ENCODE measurements around the gene C11orf24. TPM values are rescaled to one million over a fixed set of nuclear protein-coding genes. Genes with fewer than 3 reads are reported as not detected.

Gene C11orf24
- 7.0 TPM for polyA plus RNA-seq (2013)

- Histone ChIP-seq H3K36me3 (ENCODE audit: control insufficient read depth in 4 of 4, insufficient read depth in 4 of 4, low read length in 3 of 4) (peaks cover 0 to 9% (median 4%) of the 10 kb centered on the region in 4 experiments), H3K9me3 (ENCODE audit: control extremely low read depth in 1 of 5, control insufficient read depth in 4 of 5, insufficient read depth in 2 of 5, low read depth in 1 of 5, low read length in 4 of 5) (no peaks in the 10 kb centered on the region), H3K4me3 (ENCODE audit: control insufficient read depth in 1 of 7, extremely low read depth in 1 of 7, insufficient read depth in 4 of 7, low read depth in 2 of 7, low read length in 6 of 7) (peak within 1 kb of the TSS; percentile 68 to 89 (median 81)), H3K4me1 (ENCODE audit: control extremely low read depth in 1 of 4, control insufficient read depth in 4 of 4, insufficient read depth in 4 of 4, low read length in 3 of 4) (peaks cover 8 to 28% (median 19%) of the 10 kb centered on the region in 4 experiments), H3K27ac (ENCODE audit: insufficient read depth in 1 of 2, low read depth in 1 of 2, low read length in 2 of 2, poor library complexity in 1 of 2, severe bottlenecking in 2 of 2) (peak within 1 kb of the TSS; percentile 66 to 85), H3K27me3 (replicated peaks in 2 of 5; ENCODE audit: control insufficient read depth in 4 of 5, insufficient read depth in 5 of 5, low read length in 4 of 5) (no peaks in the 10 kb centered on the region)
- CTCF ChIA-PET, result interaction anchor here (0.9 to 6.3 kb wide), 9 partner anchors 10 to 184 kb away, joined by 3 to 93 read pairs (median 4); no protein-coding TSS in a partner anchor
- DNase-seq, result peak; percentile 94 to 97 (median 96)
- 0% methylated on average over 65 of the region's 71 CpGs for WGBS (ENCODE audit: insufficient coverage)
- POLR2A ChIA-PET, result interaction anchor here (0.8 to 1.0 kb wide), 2 partner anchors 10 to 25 kb away, joined by 4 to 8 read pairs; no protein-coding TSS in a partner anchor
These were observed at the start of gene C11orf24 for GRCh38 chr11:68271781-68272608. Gene C11orf24, minus strand, starts transcription at chr11:68271973. Its CDS starts 8,206 bp downstream, at chr11:68263767.

- WGBS (ENCODE audit: insufficient coverage), result 83% methylated on average over 12 of the region's 15 CpGs
- CTCF ChIA-PET, result interaction anchor here (0.7 to 1.3 kb wide), 3 partner anchors 19 to 47 kb away, joined by 3 read pairs; no protein-coding TSS in a partner anchor
These were observed 45.5 kb upstream of the C11orf24 start for GRCh38 chr11:68317147-68317785.

GRCh38 chr11:68315171-68315920 lies 43.6 kb upstream of the C11orf24 start:
- H3K27me3 ChIP-seq (replicated peaks in 2 of 5; ENCODE audit: control insufficient read depth in 4 of 5, insufficient read depth in 5 of 5, low read length in 4 of 5), result no peaks in the 10 kb centered on the region
- ChIA-PET POLR2A (interaction anchor here (1.0 kb wide), 1 partner anchor 12 kb away, joined by 3 read pairs; no protein-coding TSS in a partner anchor), CTCF (interaction anchor here (0.6 to 3.0 kb wide), 3 partner anchors 10 to 845 kb away, joined by 3 to 10 read pairs (median 7); no protein-coding TSS in a partner anchor)
- H3K4me3 ChIP-seq (ENCODE audit: control insufficient read depth in 1 of 7, extremely low read depth in 1 of 7, insufficient read depth in 4 of 7, low read depth in 2 of 7, low read length in 6 of 7), result peak overlapping the region in 4 of 7 experiments; percentile 75 to 84 (median 80)
- no peaks in the 10 kb centered on the region for H3K9me3 ChIP-seq (ENCODE audit: control extremely low read depth in 1 of 5, control insufficient read depth in 4 of 5, insufficient read depth in 2 of 5, low read depth in 1 of 5, low read length in 4 of 5)
- no peak overlapping the region for H3K27ac ChIP-seq (ENCODE audit: insufficient read depth in 1 of 2, low read depth in 1 of 2, low read length in 2 of 2, poor library complexity in 1 of 2, severe bottlenecking in 2 of 2)
- H3K4me1 ChIP-seq (ENCODE audit: control extremely low read depth in 1 of 4, control insufficient read depth in 4 of 4, insufficient read depth in 4 of 4, low read length in 3 of 4), result peaks cover 8 to 58% (median 45%) of the 10 kb centered on the region in 4 experiments
- H3K36me3 ChIP-seq (ENCODE audit: control insufficient read depth in 4 of 4, insufficient read depth in 4 of 4, low read length in 3 of 4), result no peaks in the 10 kb centered on the region
- DNase-seq, result no peak
- WGBS (ENCODE audit: insufficient coverage), result 91% methylated on average over 17 of the region's 19 CpGs

More at GRCh38 chr11:68317147-68317785, 45.5 kb upstream of the C11orf24 start:
- no peak for DNase-seq
- Histone ChIP-seq H3K9me3 (ENCODE audit: control extremely low read depth in 1 of 5, control insufficient read depth in 4 of 5, insufficient read depth in 2 of 5, low read depth in 1 of 5, low read length in 4 of 5) (no peaks in the 10 kb centered on the region), H3K27ac (ENCODE audit: insufficient read depth in 1 of 2, low read depth in 1 of 2, low read length in 2 of 2, poor library complexity in 1 of 2, severe bottlenecking in 2 of 2) (no peak overlapping the region), H3K4me1 (ENCODE audit: control extremely low read depth in 1 of 4, control insufficient read depth in 4 of 4, insufficient read depth in 4 of 4, low read length in 3 of 4) (peaks cover 8 to 53% (median 41%) of the 10 kb centered on the region in 4 experiments), H3K4me3 (ENCODE audit: control insufficient read depth in 1 of 7, extremely low read depth in 1 of 7, insufficient read depth in 4 of 7, low read depth in 2 of 7, low read length in 6 of 7) (no peak overlapping the region), H3K36me3 (ENCODE audit: control insufficient read depth in 4 of 4, insufficient read depth in 4 of 4, low read length in 3 of 4) (no peaks in the 10 kb centered on the region), H3K27me3 (replicated peaks in 2 of 5; ENCODE audit: control insufficient read depth in 4 of 5, insufficient read depth in 5 of 5, low read length in 4 of 5) (no peaks in the 10 kb centered on the region)
- POLR2A ChIA-PET, result interaction anchor here (0.6 kb wide), 2 partner anchors 91 to 166 kb away, joined by 4 read pairs; no protein-coding TSS in a partner anchor

- H3K27me3 ChIP-seq (replicated peaks in 2 of 5; ENCODE audit: control insufficient read depth in 4 of 5, insufficient read depth in 5 of 5, low read length in 4 of 5), result no peaks in the 10 kb centered on the region
- ChIA-PET CTCF (interaction anchor here (0.6 to 3.0 kb wide), 4 partner anchors 11 to 36 kb away, joined by 4 to 10 read pairs (median 6); no protein-coding TSS in a partner anchor), POLR2A (interaction anchor here (1.5 kb wide), 1 partner anchor 14 kb away, joined by 4 read pairs; no protein-coding TSS in a partner anchor)
- peak overlapping the region in 1 of 2 experiments; percentile 49 for H3K27ac ChIP-seq (ENCODE audit: insufficient read depth in 1 of 2, low read depth in 1 of 2, low read length in 2 of 2, poor library complexity in 1 of 2, severe bottlenecking in 2 of 2)
- 10% methylated on average over 25 of the region's 27 CpGs for WGBS (ENCODE audit: insufficient coverage)
- no peaks in the 10 kb centered on the region for H3K36me3 ChIP-seq (ENCODE audit: control insufficient read depth in 4 of 4, insufficient read depth in 4 of 4, low read length in 3 of 4)
- H3K4me1 ChIP-seq (ENCODE audit: control extremely low read depth in 1 of 4, control insufficient read depth in 4 of 4, insufficient read depth in 4 of 4, low read length in 3 of 4), result peaks cover 8 to 61% (median 45%) of the 10 kb centered on the region in 4 experiments
- H3K4me3 ChIP-seq (ENCODE audit: control insufficient read depth in 1 of 7, extremely low read depth in 1 of 7, insufficient read depth in 4 of 7, low read depth in 2 of 7, low read length in 6 of 7), result peak overlapping the region; percentile 50 to 84 (median 79)
- DNase-seq, result peak in 2 of 3 donors; percentile 28 to 55
- no peaks in the 10 kb centered on the region for H3K9me3 ChIP-seq (ENCODE audit: control extremely low read depth in 1 of 5, control insufficient read depth in 4 of 5, insufficient read depth in 2 of 5, low read depth in 1 of 5, low read length in 4 of 5)
These were observed 42.7 kb upstream of the C11orf24 start for GRCh38 chr11:68314203-68315170.

- no peaks in the 10 kb centered on the region for H3K27me3 ChIP-seq (replicated peaks in 2 of 5; ENCODE audit: control insufficient read depth in 4 of 5, insufficient read depth in 5 of 5, low read length in 4 of 5)
- H3K4me1 ChIP-seq (ENCODE audit: control extremely low read depth in 1 of 4, control insufficient read depth in 4 of 4, insufficient read depth in 4 of 4, low read length in 3 of 4), result peaks cover 8 to 61% (median 45%) of the 10 kb centered on the region in 4 experiments
- ChIA-PET CTCF (interaction anchor here (1.4 to 3.0 kb wide), 3 partner anchors 12 to 37 kb away, joined by 4 to 10 read pairs (median 7); no protein-coding TSS in a partner anchor), POLR2A (interaction anchor here (1.5 kb wide), 1 partner anchor 14 kb away, joined by 4 read pairs; no protein-coding TSS in a partner anchor)
- peak overlapping the region; percentile 50 to 84 (median 79) for H3K4me3 ChIP-seq (ENCODE audit: control insufficient read depth in 1 of 7, extremely low read depth in 1 of 7, insufficient read depth in 4 of 7, low read depth in 2 of 7, low read length in 6 of 7)
- peak in 2 of 3 donors; percentile 44 to 51 for DNase-seq
- H3K27ac ChIP-seq (ENCODE audit: insufficient read depth in 1 of 2, low read depth in 1 of 2, low read length in 2 of 2, poor library complexity in 1 of 2, severe bottlenecking in 2 of 2), result peak overlapping the region in 1 of 2 experiments; percentile 49
- H3K9me3 ChIP-seq (ENCODE audit: control extremely low read depth in 1 of 5, control insufficient read depth in 4 of 5, insufficient read depth in 2 of 5, low read depth in 1 of 5, low read length in 4 of 5), result no peaks in the 10 kb centered on the region
- H3K36me3 ChIP-seq (ENCODE audit: control insufficient read depth in 4 of 4, insufficient read depth in 4 of 4, low read length in 3 of 4), result no peaks in the 10 kb centered on the region
- 5% methylated on average over 15 of the region's 19 CpGs for WGBS (ENCODE audit: insufficient coverage)
These were observed 41.9 kb upstream of the C11orf24 start for GRCh38 chr11:68313574-68314202.
